ENCODE results near the gene KCNQ1OT1. TPM values are rescaled to one million over a fixed set of nuclear protein-coding genes. Genes with fewer than 3 reads are reported as not detected.

Gene KCNQ1OT1
- total RNA-seq, 4 donors from 2014 or later, result 0.66 to 2.5 (median 1.3) TPM

GRCh38 chr11:2700415-2701211 lies 819 bp upstream of the KCNQ1OT1 start:
- Histone ChIP-seq H3K27ac (replicated peaks in 1 of 4) (peak overlapping the region; percentile 92 to 98 (median 94)), H3K27me3 (no peaks in the 10 kb centered on the region), H3K4me1 (peaks cover 3 to 31% (median 30%) of the 10 kb centered on the region in 4 donors), H3K9me3 (no peaks in the 10 kb centered on the region), H3K4me3 (peak overlapping the region; percentile 59 to 85 (median 78)), H3K36me3 (no peaks in the 10 kb centered on the region)
- TF ChIP-seq POLR2A (IDR thresholded peaks at IDR 0.05; ENCODE audit: low read depth), result peak; percentile 52
- no peak for TF ChIP-seq POLR2AphosphoS5 (IDR thresholded peaks at IDR 0.05)
- intact Hi-C loops (cut with DNase I), result loop anchor here (5.0 kb wide), 1 partner anchor 127 kb away; no protein-coding TSS in a partner anchor
- no peak for DNase-seq (ENCODE audit: extremely low spot score)
- WGBS, result 74% methylated on average over 25 of the region's 52 CpGs

DNA sequence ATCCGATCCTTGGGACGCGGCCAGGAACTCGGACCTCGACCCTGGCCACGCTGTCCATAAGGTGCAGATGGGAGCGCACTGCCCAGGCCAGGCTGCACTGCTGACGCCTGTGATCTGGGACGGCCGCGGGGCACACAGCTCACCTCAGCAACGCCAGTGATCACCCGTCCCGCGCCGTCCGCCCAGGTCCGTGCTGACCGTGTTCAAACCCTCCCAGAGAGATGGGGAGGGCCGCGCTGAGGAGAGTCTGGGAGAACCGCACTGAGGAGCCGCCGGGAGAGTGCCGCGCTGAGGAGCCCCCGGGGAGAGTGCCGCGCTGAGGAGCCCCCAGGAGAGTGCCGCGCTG lies 636 bp downstream of the KCNQ1OT1 start:
- TF ChIP-seq POLR2AphosphoS5 (IDR thresholded peaks at IDR 0.05) (no peak), POLR2A (IDR thresholded peaks at IDR 0.05; ENCODE audit: low read depth) (no peak), EP300 (IDR thresholded peaks at IDR 0.05) (no peak)
- TF ChIP-seq, protein P1, sequence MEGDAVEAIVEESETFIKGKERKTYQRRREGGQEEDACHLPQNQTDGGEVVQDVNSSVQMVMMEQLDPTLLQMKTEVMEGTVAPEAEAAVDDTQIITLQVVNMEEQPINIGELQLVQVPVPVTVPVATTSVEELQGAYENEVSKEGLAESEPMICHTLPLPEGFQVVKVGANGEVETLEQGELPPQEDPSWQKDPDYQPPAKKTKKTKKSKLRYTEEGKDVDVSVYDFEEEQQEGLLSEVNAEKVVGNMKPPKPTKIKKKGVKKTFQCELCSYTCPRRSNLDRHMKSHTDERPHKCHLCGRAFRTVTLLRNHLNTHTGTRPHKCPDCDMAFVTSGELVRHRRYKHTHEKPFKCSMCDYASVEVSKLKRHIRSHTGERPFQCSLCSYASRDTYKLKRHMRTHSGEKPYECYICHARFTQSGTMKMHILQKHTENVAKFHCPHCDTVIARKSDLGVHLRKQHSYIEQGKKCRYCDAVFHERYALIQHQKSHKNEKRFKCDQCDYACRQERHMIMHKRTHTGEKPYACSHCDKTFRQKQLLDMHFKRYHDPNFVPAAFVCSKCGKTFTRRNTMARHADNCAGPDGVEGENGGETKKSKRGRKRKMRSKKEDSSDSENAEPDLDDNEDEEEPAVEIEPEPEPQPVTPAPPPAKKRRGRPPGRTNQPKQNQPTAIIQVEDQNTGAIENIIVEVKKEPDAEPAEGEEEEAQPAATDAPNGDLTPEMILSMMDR (IDR thresholded peaks at IDR 0.05), result no peak
- no peak for DNase-seq (ENCODE audit: extremely low spot score)
- Histone ChIP-seq H3K4me3 (peak overlapping the region; percentile 59 to 85 (median 78)), H3K4me1 (peaks cover 8 to 45% (median 42%) of the 10 kb centered on the region in 4 donors), H3K9me3 (no peaks in the 10 kb centered on the region), H3K27me3 (no peaks in the 10 kb centered on the region), H3K27ac (replicated peaks in 1 of 4) (peak overlapping the region; percentile 88 to 96 (median 92)), H3K36me3 (no peaks in the 10 kb centered on the region)
- intact Hi-C loops (cut with DNase I), result loop anchor here (5.0 kb wide), 2 partner anchors 167 to 183 kb away; no protein-coding TSS in a partner anchor
- 66% methylated on average over 11 of the region's 31 CpGs for WGBS

- Histone ChIP-seq H3K4me3 (peak overlapping the region; percentile 59 to 85 (median 78)), H3K4me1 (peaks cover 7 to 49% (median 47%) of the 10 kb centered on the region in 4 donors), H3K27me3 (no peaks in the 10 kb centered on the region), H3K9me3 (no peaks in the 10 kb centered on the region), H3K36me3 (no peaks in the 10 kb centered on the region), H3K27ac (replicated peaks in 1 of 4) (peak overlapping the region; percentile 88 to 96 (median 92))
- no peak for DNase-seq (ENCODE audit: extremely low spot score)
- intact Hi-C loops (cut with DNase I), result loop anchor here (5.0 kb wide), 2 partner anchors 166 to 184 kb away; no protein-coding TSS in a partner anchor
- 52% methylated on average over 18 of the region's 20 CpGs for WGBS
- TF ChIP-seq, protein P1 (IDR thresholded peaks at IDR 0.05), result no peak
- TF ChIP-seq EP300 (IDR thresholded peaks at IDR 0.05) (no peak), POLR2A (IDR thresholded peaks at IDR 0.05; ENCODE audit: low read depth) (no peak), POLR2AphosphoS5 (IDR thresholded peaks at IDR 0.05) (no peak)
Measured at GRCh38 chr11:2698386-2699184, 1.2 kb downstream of the KCNQ1OT1 start.

DNA sequence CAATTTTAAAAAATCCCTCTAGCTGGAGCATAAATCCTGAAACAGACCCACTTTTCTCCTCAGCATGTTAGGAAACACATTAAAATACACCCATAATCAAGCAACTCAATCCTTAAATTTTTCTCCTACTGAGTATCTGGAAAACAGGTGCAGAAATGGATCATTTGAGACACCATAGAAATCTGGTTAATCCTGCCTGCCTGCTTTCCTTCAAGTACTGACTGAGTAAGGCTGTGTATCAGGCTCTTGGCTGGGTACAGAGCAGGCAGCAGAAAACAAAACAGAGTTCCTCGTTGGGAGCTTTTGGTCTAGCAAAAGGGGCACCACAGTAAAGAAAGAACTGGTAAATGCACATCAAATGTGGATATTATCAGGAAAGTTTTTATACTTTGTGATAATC lies 1.9 kb downstream of the KCNQ1OT1 start:
- H3K4me1 ChIP-seq, result peaks cover 13 to 56% (median 51%) of the 10 kb centered on the region in 4 donors

More for the DNA sequence above, 1.9 kb downstream of the KCNQ1OT1 start:
- Histone ChIP-seq H3K4me3 (peak overlapping the region; percentile 59 to 85 (median 78)), H3K9me3 (no peaks in the 10 kb centered on the region), H3K36me3 (no peaks in the 10 kb centered on the region), H3K27ac (replicated peaks in 1 of 4) (peak overlapping the region in 1 of 4 donors; percentile 92), H3K27me3 (no peaks in the 10 kb centered on the region)
- 31% methylated on average over 1 of the region's 1 CpG for WGBS
- TF ChIP-seq POLR2A (IDR thresholded peaks at IDR 0.05; ENCODE audit: low read depth) (no peak), POLR2AphosphoS5 (IDR thresholded peaks at IDR 0.05) (no peak), EP300 (IDR thresholded peaks at IDR 0.05) (no peak)
- TF ChIP-seq, protein P1 (IDR thresholded peaks at IDR 0.05), result no peak
- intact Hi-C loops (cut with DNase I), result loop anchor here (5.0 kb wide), 2 partner anchors 166 to 184 kb away; no protein-coding TSS in a partner anchor
- no peak for DNase-seq (ENCODE audit: extremely low spot score)
